ENCODE data around the gene MRPS2. TPM values are rescaled to one million over a fixed set of nuclear protein-coding genes. Genes with fewer than 3 reads are reported as not detected.

The MRPS2 gene
- total and polyA plus RNA-seq, 4 donors, result 10.9 to 71.8 (median 31.5) TPM

GRCh38 chr9:135488527-135488926, 12.0 kb upstream of the MRPS2 start:
- peaks cover 2 to 29% (median 9%) of the 10 kb centered on the region in 4 donors for H3K36me3 ChIP-seq (ENCODE audit: control insufficient read depth in 4 of 4, insufficient read depth in 3 of 4, low read depth in 1 of 4, low read length in 3 of 4)
- no peaks in the 10 kb centered on the region for H3K9me3 ChIP-seq (ENCODE audit: control insufficient read depth in 4 of 4, low read length in 3 of 4)
- no peak for TF ChIP-seq SP1 (IDR thresholded peaks at IDR 0.05)
- TF ChIP-seq REST (IDR thresholded peaks at IDR 0.05), result no peak
- no peak for TF ChIP-seq YY1 (IDR thresholded peaks at IDR 0.05)
- no peak for TF ChIP-seq RXRA (IDR thresholded peaks at IDR 0.05)
- no peak for TF ChIP-seq FOXA2 (IDR thresholded peaks at IDR 0.05)
- TF ChIP-seq HNF4A (conservative IDR thresholded peaks at IDR 0.05), result no peak
- no peak for TF ChIP-seq ZBTB33 (IDR thresholded peaks at IDR 0.05)
- no peak for TF ChIP-seq HNF4G (IDR thresholded peaks at IDR 0.05)
- TF ChIP-seq EGR1 (IDR thresholded peaks at IDR 0.05; ENCODE audit: low read depth in 2 of 2), result no peak
- no peak for TF ChIP-seq NR2F2 (IDR thresholded peaks at IDR 0.05)
- no peak for TF ChIP-seq CTCF (IDR thresholded peaks at IDR 0.05; ENCODE audit: low read depth, low read length, missing input control)
- no peak for TF ChIP-seq TAF1 (conservative IDR thresholded peaks at IDR 0.05)
- TF ChIP-seq ATF3 (IDR thresholded peaks at IDR 0.05), result no peak
- no peak for TF ChIP-seq GABPA (IDR thresholded peaks at IDR 0.05 in 1 of 2, conservative IDR thresholded peaks at IDR 0.05 in 1 of 2)
- no peak for TF ChIP-seq MAX (IDR thresholded peaks at IDR 0.05)
- TF ChIP-seq RAD21 (IDR thresholded peaks at IDR 0.05), result no peak
- H3K27ac ChIP-seq (ENCODE audit: low read depth in 1 of 2, low read length in 2 of 2), result peak overlapping the region in 1 of 2 donors; percentile 91
- no peak overlapping the region for H3K9ac ChIP-seq (ENCODE audit: low read depth in 1 of 2, low read length in 2 of 2)
- H3K27me3 ChIP-seq (ENCODE audit: control insufficient read depth in 4 of 4, insufficient read depth in 4 of 4, low read length in 3 of 4), result no peaks in the 10 kb centered on the region
- peaks cover 2 to 41% (median 29%) of the 10 kb centered on the region in 4 donors for H3K4me1 ChIP-seq (ENCODE audit: control insufficient read depth in 4 of 4, insufficient read depth in 4 of 4, low read length in 3 of 4)
- H3K4me3 ChIP-seq (ENCODE audit: low read depth in 1 of 3, low read length in 3 of 3), result no peak overlapping the region
- 94% methylated on average over 17 of the region's 17 CpGs for WGBS
- no peak for DNase-seq (ENCODE audit: low spot score)

Data from liver (tissue), 9 donors.